GM18861 (cell line): ENCODE data around the gene HSPA12B.

Experiments
- ATAC-seq: cut with Tn5 transposase; IDR thresholded peaks from one replicate; pipeline ENCODE4 v1.9.1; 2021; ENCODE audit not compliant: unreplicated experiment

Gene HSPA12B, protein sequence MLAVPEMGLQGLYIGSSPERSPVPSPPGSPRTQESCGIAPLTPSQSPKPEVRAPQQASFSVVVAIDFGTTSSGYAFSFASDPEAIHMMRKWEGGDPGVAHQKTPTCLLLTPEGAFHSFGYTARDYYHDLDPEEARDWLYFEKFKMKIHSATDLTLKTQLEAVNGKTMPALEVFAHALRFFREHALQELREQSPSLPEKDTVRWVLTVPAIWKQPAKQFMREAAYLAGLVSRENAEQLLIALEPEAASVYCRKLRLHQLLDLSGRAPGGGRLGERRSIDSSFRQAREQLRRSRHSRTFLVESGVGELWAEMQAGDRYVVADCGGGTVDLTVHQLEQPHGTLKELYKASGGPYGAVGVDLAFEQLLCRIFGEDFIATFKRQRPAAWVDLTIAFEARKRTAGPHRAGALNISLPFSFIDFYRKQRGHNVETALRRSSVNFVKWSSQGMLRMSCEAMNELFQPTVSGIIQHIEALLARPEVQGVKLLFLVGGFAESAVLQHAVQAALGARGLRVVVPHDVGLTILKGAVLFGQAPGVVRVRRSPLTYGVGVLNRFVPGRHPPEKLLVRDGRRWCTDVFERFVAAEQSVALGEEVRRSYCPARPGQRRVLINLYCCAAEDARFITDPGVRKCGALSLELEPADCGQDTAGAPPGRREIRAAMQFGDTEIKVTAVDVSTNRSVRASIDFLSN

DNA sequence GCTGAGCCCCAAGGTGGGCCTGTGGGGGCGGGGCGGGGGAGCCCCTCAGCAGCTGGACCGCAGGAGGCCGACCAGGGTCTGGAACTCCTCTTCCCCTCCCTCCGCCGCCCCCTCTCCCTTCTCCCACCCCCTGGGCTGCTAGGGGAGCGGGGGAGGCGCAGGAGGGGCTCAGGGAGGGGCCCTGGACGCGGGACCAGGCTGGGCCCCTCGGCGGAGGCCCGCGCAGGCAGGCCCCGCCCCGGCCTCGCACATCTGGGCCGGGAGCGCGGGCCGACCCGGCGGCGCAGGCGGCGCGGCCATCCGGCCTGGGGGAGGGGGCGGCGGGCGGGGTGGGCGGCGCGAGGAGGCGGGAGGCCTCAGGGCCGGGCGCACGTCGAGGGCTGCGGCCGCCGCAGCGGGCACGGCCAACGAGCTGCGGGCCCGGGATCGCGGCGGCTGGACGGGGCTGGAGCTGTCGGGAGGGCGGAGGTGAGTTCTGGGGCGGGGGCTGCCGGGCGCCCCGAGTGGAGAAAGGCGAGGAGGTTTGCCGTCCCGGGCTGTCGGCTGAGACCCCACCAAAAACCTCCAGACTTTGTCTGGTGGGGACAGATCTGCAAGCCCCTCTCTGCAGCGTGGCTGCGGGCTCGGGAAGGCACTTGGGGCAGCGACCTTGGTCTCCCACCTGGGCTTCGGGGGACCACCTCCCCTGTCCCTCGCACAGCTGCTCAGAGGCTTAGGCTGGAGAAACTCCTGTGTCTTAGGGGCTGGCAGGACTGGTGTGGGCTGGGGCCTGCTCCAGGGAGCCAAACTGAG lies at the start of gene HSPA12B:
TSS of gene HSPA12B (plus strand) at position 359 of the 792 bp plus-strand sequence. CDS start 5,990 bp downstream, outside the sequence.
- no peak for ATAC-seq

- no peak for ATAC-seq
These were observed 47.1 kb upstream of the HSPA12B start for GRCh38 chr20:3685341-3685740.

GRCh38 chr20:3686421-3686820 lies 46.1 kb upstream of the HSPA12B start:
- no peak for ATAC-seq

DNA sequence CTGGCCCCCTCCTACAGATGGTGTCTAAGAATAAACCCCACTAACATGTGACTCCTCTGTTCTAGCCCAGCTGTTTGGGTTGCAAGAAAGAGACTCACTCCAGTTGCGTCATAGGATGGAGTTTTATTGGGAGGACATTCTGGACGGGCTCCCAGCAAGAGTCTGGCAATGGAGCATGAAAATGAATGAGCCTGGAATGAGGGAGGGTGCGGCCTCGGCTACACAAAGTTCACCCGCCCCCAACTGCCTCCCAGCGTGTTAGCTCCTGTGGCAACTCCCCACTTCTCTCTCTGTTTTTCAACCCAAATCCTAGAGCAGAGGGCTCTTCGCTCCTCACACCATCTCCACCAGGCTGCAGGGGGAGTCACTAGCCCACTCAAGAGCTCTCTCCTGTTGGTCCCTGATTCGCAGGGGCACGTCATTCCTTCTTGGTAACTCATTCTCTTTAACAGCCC lies 45.6 kb upstream of the HSPA12B start:
- ATAC-seq = no peak

DNA sequence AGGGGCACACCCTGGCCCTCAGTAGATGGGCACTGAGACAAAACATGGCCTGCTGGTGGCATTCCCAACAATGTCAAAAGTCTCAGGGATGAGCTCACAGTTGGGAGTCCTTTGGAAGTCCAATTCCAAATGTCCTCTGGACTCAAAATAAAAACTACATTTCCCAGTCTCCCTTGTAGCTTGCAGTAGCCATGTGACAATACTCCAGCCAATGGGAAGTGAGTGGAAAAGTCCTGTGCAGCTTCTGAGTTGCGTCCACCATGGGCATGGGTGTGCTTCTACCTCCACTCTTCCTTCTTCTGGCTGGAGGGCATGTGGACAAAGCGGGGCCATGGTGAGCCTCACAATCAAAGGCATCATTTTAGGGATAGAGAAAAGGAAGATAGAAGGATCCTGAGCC lies 44.8 kb upstream of the HSPA12B start:
- ATAC-seq = no peak

DNA sequence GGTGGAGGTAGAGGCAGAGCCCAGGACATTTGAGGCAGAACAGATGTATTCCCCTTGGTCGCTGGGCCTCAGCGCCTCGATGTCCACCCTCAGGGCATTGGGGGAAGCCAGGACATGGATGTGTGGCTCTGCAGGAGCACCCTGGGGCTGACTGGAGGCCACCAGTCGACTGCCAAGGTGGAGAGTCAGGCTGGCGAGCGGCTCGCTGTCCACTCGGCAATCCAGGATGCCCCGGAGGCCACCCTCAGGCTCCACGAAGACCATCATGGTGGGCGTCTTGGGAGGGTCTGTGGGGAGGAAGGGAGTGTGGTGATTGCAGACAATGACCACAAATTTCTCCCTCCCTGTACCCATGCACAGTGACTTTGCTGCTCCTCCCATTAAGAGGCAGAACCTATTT lies 42.5 kb upstream of the HSPA12B start:
- ATAC-seq = no peak

DNA sequence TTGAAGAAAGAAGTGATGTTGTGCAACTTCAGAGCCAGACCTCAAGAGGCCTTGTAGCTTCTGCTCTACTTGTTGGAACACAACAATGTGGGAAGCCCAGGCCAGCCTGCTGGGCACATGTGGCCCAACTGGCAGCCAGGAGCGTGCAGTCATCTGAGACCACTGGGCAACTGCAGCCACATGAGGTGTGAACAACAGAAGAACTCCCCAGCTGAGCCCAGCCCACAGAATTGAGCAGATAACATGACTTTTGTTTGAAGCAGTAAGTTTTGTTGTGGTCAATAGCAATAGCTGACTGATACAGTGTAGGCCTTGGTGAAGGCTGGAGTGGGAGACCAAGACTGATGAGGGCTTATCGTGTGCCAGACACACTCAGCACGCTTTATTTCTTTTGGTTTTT lies 42.1 kb upstream of the HSPA12B start:
- ATAC-seq = no peak

GRCh38 chr20:3691306-3691705 lies 41.2 kb upstream of the HSPA12B start:
- no peak for ATAC-seq

GRCh38 chr20:3691897-3692296 lies 40.6 kb upstream of the HSPA12B start:
- ATAC-seq = no peak

DNA sequence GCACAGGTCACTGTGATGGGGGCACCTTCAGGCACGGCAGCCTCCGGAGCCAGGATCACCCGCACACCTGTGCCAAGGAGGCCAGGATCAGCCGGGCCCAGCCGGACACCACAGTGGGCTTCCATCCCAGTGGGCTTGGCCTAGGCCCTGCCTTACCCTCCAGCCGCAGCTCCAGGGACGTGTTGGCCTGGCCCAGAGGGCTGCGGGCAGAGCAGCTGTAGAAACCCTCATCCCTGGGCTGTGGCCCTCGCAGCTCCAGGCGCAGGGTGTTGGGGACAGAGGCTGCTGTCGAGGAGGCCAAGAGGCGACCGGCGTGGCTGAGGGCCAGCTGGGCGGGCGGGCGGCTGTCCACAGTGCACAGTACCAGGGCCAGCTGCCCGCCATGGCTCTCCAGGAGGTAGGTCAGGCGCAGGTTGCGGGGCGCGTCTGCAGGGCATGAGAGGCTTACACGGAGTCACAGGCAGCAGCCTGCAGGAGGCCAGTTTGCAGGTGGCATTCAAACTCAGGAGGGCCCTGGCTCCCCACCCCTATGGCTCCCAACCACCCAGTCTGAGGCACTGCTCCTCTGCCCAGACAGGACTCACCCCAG lies 39.7 kb upstream of the HSPA12B start:
- ATAC-seq = no peak

DNA sequence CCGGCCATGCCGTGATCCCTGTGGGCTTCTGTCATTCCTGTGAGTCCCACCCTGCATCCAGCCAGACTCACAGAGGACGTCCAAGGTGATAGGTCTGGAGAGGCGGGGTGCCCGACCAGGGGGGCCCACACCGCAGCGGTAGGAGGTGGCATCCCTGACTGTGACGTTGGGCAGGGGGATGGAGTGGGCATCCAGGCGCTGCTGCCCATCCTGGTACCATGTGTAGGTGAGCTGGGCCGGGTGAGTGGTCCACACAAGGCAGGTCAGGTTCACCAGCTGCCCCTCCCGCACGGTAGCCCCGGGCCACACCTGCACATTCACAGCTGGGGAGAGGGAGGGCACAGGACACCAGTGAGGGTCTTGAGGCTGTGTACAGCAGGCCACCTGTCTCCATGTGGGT lies 39.1 kb upstream of the HSPA12B start:
- ATAC-seq = no peak

GRCh38 chr20:3694864-3695263 lies 37.6 kb upstream of the HSPA12B start:
- no peak for ATAC-seq

DNA sequence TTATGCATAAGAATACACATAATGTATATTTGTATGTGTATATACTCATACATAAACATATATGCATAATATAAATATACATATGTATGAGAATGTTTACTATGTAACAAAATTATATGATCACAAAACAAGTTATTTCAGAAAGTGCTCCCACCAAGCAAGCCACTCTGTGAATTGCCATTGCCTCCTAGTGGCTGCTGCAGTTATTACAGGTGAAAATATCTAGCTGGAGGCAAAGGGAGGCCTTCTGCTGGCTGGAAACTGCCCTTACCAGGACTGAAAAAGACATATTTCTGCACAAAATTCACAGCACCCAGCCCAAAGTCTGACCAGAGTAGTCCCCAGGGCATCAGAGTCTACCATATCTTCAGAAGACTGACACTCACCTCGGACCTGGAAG lies 36.3 kb upstream of the HSPA12B start:
- ATAC-seq = no peak

DNA sequence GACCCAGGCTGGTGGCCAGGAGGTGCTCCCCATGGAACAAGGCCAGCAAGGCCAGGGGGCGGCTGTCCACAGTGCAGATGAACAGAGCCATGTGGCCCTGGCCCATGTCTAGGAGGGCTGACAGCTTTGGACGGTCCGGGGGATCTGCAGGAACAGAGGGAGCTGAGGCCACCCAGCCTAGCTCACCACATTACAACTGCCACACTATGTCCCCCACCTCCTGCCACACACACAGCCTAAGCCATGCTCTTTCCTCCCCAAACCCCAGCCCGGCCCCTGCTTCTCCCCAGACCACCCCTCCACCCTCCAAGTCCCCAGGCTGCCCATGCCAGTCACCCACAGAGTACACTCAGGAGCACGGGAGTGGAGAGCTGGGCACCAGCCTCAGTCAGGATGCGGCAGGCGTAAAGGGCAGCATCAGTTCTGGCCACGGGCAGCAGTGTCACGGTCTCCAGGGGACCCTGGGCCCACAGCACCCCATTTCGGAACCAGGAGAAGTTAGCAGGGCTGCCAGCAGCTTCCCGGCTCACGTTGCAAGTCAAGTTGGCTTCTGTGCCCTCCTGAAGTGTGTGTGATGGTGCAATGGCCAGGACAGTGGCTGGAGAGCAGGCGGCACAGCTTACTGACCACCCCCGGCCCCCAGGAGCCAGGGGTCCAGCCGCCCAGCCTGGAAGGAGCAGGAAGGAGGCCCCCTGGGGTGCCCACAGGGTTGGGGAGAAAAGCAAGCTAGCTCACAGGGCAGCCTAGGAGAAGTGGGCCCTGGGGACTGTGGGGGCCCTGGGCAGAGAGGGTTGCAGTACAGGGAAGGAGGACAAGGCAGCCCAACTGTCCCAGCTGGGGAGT lies 35.5 kb upstream of the HSPA12B start:
- ATAC-seq = no peak

GRCh38 chr20:3697588-3698305 lies 34.7 kb upstream of the HSPA12B start:
- ATAC-seq = no peak

DNA sequence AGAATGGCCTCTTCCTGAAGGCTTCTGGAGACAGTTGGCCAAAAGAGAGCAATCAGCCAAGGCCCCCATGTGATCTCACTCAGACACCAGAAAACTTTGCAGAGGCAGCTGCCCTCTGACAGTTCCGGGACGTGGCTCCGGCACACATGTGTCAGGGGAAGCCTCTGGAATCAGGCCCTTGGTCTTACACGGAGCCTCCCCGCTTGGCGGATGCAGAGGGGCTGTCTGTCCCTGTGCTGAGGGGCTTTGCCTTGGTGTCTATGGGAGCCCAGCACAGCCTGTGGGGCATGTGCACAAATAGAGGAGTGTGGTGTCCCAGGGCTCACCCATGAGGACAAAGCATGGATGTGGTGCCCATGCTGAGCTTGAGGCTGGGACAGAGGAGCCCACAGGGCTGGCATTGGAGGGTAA lies 33.9 kb upstream of the HSPA12B start:
- ATAC-seq = no peak

DNA sequence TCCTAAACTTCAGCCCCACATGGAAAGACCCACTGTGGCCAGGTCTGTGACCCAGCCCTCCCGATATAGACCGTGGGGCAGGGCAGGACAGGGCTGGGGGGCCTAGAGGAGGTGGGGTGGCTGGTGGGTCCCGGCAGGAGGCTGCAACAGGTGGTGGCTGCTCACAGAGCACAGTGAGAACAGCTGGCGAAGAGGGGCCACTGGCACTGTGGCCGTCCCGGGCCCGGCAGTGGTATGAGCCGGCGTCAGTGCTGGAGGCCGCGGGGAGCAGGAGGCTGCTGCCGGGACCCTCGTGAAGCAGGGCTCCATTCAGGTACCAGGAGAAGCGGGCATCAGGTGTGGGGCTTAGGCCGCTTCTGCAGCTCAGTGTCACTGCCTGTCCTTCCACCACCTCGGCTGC lies 33.4 kb upstream of the HSPA12B start:
- ATAC-seq = no peak

GRCh38 chr20:3701061-3701998 lies 31.2 kb upstream of the HSPA12B start:
- no peak for ATAC-seq
